ENCODE results near the gene PMPCA.
A peak's percentile ranks its signal among the peaks of the same experiment; 100 is the strongest.

Gene PMPCA

GRCh38 chr9:136410500-136411287, at the start of gene PMPCA, which contains the start of gene ENTR1:
PMPCA (plus strand) TSS chr9:136410658; CDS start chr9:136410669, 11 bp downstream.
ENTR1 (minus strand) TSS chr9:136410614; CDS start chr9:136410397, 217 bp downstream.
- DNase-seq (ENCODE audit: low read depth), result peak; percentile 71

- DNase-seq (ENCODE audit: low read depth), result no peak
These were observed 49.3 kb upstream of the PMPCA start for GRCh38 chr9:136361047-136361753.

- DNase-seq (ENCODE audit: low read depth), result no peak
These were observed 48.6 kb upstream of the PMPCA start for GRCh38 chr9:136361754-136362449.

- no peak for DNase-seq (ENCODE audit: low read depth)
These were observed 48.0 kb upstream of the PMPCA start for GRCh38 chr9:136362450-136362784.

GRCh38 chr9:136363106-136363948, 47.1 kb upstream of the PMPCA start, which contains the start of gene DNLZ:
DNLZ (minus strand) TSS chr9:136363744; CDS start chr9:136363714, 30 bp downstream.
- DNase-seq (ENCODE audit: low read depth), result peak; percentile 92

- DNase-seq (ENCODE audit: low read depth), result no peak
These were observed 46.3 kb upstream of the PMPCA start for GRCh38 chr9:136363949-136364748.

- DNase-seq (ENCODE audit: low read depth), result no peak
These were observed 45.3 kb upstream of the PMPCA start for GRCh38 chr9:136364942-136365774.

GRCh38 chr9:136365775-136366222, 44.7 kb upstream of the PMPCA start:
- DNase-seq (ENCODE audit: low read depth), result no peak

- DNase-seq (ENCODE audit: low read depth), result no peak
These were observed 43.6 kb upstream of the PMPCA start for GRCh38 chr9:136366826-136367225.

- DNase-seq (ENCODE audit: low read depth), result no peak
These were observed 42.9 kb upstream of the PMPCA start for GRCh38 chr9:136367296-136368145.

- no peak for DNase-seq (ENCODE audit: low read depth)
These were observed 42.3 kb upstream of the PMPCA start for GRCh38 chr9:136368190-136368589.

GRCh38 chr9:136370037-136370436, 40.4 kb upstream of the PMPCA start:
- no peak for DNase-seq (ENCODE audit: low read depth)

- no peak for DNase-seq (ENCODE audit: low read depth)
These were observed 39.5 kb upstream of the PMPCA start for GRCh38 chr9:136370687-136371532.

GRCh38 chr9:136371533-136371880, 39.0 kb upstream of the PMPCA start:
- DNase-seq (ENCODE audit: low read depth), result no peak

GRCh38 chr9:136372006-136372405, 38.5 kb upstream of the PMPCA start:
- DNase-seq (ENCODE audit: low read depth), result no peak

GRCh38 chr9:136372561-136373299, 37.7 kb upstream of the PMPCA start:
- no peak for DNase-seq (ENCODE audit: low read depth)
